ENCODE results near the gene NOP56. TPM values are rescaled to one million over a fixed set of nuclear protein-coding genes. Genes with fewer than 3 reads are reported as not detected.

NOP56 gene
- total and polyA plus RNA-seq, 9 of the 15 experiments (the other 6 are each of a cell fraction or from before 2014, with no cell fraction given) = 295 to 697 (median 439) TPM

DNA sequence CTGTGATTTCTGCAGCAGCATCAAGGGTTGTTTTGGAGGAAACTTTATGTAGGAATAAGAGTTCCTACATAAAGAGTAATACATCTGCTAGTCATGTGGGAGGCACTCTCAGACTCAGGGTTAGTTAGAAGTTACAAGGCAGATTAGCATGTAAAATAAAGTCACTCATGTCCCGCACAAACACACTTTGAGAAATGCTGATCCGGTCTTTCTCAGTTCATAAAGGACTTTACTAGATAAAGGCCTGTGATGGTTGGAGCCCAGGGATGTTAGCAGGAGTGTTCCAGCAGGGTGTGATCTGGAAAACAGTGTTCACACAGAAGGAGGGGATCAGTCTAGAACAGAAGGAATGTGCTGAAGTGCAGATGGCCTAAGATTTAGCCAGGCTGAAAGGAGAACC, 33.1 kb upstream of the NOP56 start:
- ChIA-PET POLR2A (no interaction called here), CTCF (ENCODE audit: low intra/inter-chr PET ratio) (no interaction called here)
- Histone ChIP-seq H3K27me3 (ENCODE audit: control insufficient read depth in 2 of 2, insufficient read depth in 2 of 2, low read length in 2 of 2) (peaks cover 21 to 23% of the 10 kb centered on the region in 2 experiments), H3K4me2 (ENCODE audit: insufficient read depth, low read length) (no peak overlapping the region), H3K9me1 (ENCODE audit: control insufficient read depth, insufficient read depth, low read length) (no peaks in the 10 kb centered on the region), H3K9me3 (replicated peaks; ENCODE audit: control insufficient read depth, insufficient read depth, low read depth, low read length) (no peaks in the 10 kb centered on the region), H3K36me3 (ENCODE audit: control insufficient read depth, insufficient read depth, low read length) (no peaks in the 10 kb centered on the region), H3K9ac (ENCODE audit: insufficient read depth in 1 of 2, low read depth in 2 of 2, low read length in 2 of 2) (no peak overlapping the region), H3K4me3 (no peak overlapping the region), H4K20me1 (replicated peaks; ENCODE audit: control insufficient read depth, insufficient read depth, low read length) (no peaks in the 10 kb centered on the region), H3K27ac (ENCODE audit: extremely low read depth, low read depth, low read length) (no peak overlapping the region), H3K4me1 (replicated peaks in 1 of 2; ENCODE audit: control insufficient read depth in 2 of 2, insufficient read depth in 2 of 2, low read length in 2 of 2) (no peaks in the 10 kb centered on the region), H2AFZ (ENCODE audit: low read depth, low read length) (no peak overlapping the region), H3K79me2 (ENCODE audit: control insufficient read depth, insufficient read depth, low read length) (no peaks in the 10 kb centered on the region)
- no TSS peak for BruUV-seq (replicated peaks)
- TF ChIP-seq, protein P1, sequence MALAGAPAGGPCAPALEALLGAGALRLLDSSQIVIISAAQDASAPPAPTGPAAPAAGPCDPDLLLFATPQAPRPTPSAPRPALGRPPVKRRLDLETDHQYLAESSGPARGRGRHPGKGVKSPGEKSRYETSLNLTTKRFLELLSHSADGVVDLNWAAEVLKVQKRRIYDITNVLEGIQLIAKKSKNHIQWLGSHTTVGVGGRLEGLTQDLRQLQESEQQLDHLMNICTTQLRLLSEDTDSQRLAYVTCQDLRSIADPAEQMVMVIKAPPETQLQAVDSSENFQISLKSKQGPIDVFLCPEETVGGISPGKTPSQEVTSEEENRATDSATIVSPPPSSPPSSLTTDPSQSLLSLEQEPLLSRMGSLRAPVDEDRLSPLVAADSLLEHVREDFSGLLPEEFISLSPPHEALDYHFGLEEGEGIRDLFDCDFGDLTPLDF (CRISPR knock-in tag; IDR thresholded peaks at IDR 0.05) = no peak
- TF ChIP-seq, protein P2, sequence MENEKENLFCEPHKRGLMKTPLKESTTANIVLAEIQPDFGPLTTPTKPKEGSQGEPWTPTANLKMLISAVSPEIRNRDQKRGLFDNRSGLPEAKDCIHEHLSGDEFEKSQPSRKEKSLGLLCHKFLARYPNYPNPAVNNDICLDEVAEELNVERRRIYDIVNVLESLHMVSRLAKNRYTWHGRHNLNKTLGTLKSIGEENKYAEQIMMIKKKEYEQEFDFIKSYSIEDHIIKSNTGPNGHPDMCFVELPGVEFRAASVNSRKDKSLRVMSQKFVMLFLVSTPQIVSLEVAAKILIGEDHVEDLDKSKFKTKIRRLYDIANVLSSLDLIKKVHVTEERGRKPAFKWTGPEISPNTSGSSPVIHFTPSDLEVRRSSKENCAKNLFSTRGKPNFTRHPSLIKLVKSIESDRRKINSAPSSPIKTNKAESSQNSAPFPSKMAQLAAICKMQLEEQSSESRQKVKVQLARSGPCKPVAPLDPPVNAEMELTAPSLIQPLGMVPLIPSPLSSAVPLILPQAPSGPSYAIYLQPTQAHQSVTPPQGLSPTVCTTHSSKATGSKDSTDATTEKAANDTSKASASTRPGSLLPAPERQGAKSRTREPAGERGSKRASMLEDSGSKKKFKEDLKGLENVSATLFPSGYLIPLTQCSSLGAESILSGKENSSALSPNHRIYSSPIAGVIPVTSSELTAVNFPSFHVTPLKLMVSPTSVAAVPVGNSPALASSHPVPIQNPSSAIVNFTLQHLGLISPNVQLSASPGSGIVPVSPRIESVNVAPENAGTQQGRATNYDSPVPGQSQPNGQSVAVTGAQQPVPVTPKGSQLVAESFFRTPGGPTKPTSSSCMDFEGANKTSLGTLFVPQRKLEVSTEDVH (IDR thresholded peaks at IDR 0.05; ENCODE audit: low read depth, partially characterized antibody) = no peak
- TF ChIP-seq CBX8 (IDR thresholded peaks at IDR 0.05; ENCODE audit: borderline replicate concordance, extremely low read depth, low read depth, low read length, poor library complexity, severe bottlenecking) (no peak), ZNF584 (CRISPR knock-in tag; IDR thresholded peaks at IDR 0.05; ENCODE audit: low read depth) (no peak)
- TF ChIP-seq, protein P3, sequence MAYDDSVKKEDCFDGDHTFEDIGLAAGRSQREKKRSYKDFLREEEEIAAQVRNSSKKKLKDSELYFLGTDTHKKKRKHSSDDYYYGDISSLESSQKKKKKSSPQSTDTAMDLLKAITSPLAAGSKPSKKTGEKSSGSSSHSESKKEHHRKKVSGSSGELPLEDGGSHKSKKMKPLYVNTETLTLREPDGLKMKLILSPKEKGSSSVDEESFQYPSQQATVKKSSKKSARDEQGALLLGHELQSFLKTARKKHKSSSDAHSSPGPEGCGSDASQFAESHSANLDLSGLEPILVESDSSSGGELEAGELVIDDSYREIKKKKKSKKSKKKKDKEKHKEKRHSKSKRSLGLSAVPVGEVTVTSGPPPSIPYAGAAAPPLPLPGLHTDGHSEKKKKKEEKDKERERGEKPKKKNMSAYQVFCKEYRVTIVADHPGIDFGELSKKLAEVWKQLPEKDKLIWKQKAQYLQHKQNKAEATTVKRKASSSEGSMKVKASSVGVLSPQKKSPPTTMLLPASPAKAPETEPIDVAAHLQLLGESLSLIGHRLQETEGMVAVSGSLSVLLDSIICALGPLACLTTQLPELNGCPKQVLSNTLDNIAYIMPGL (CRISPR knock-in tag; IDR thresholded peaks at IDR 0.05) = no peak
- FAIRE-seq (no peak), DNase-seq (ENCODE audit: extremely low read depth in 1 of 4, low spot score in 3 of 4) (no peak), ATAC-seq (no peak)
- WGBS (ENCODE audit: insufficient coverage, low coverage, missing lambda C conversion rate) = 5% methylated on average over 2 of the region's 2 CpGs
- in situ Hi-C loops (cut with MboI) (no loop called here), intact Hi-C loops (cut with micrococcal nuclease) (no loop called here)

All from K562 (cell line).